Uterus (tissue), 2 donors: ENCODE measurements around the gene ST6GALNAC3.

ENCODE experiments used
- POLR2A ChIP-seq, 2 donors: fragments of 450-650 bp; IDR thresholded peaks; one replicate each; pipeline ENCODE4 v1.6.1; 2016; ENCODE audit warnings: antibody characterized with exemption in 2 of 2, mild to moderate bottlenecking in 1 of 2, moderate library complexity in 1 of 2
- TF ChIP-seq, protein P1 (sequence below), 4 experiments: fragments of 200-600 bp in 2 of 4; fragments of 450-650 bp in 2 of 4; sonication (generic) in 2 of 4; IDR thresholded peaks; one replicate each; pipeline ENCODE4 v1.5.1; 2016 to 2019; ENCODE audit warnings: antibody characterized with exemption in 4 of 4, mild to moderate bottlenecking in 2 of 4, moderate library complexity in 1 of 4

DNA sequence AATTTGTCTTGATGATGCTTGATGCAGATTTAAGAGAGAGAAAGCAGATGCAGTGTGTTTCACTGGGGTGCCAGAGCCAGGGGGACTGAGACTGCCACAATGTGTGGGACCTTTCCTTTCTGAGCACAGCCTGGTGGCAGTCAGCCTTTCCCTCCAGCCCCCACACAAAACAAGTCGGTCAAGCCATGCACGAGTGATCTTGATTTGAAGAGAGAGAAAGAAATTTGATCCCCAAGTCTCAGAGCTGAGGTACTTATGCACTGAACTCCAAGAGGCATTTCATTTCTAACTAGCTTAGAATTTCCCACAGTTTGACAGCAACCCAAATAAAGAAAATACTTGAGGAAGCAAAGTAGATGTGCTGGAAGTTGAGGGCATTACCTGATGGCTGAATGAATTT is 193.8 kb downstream of the ST6GALNAC3 start:
- TF ChIP-seq, protein P1, sequence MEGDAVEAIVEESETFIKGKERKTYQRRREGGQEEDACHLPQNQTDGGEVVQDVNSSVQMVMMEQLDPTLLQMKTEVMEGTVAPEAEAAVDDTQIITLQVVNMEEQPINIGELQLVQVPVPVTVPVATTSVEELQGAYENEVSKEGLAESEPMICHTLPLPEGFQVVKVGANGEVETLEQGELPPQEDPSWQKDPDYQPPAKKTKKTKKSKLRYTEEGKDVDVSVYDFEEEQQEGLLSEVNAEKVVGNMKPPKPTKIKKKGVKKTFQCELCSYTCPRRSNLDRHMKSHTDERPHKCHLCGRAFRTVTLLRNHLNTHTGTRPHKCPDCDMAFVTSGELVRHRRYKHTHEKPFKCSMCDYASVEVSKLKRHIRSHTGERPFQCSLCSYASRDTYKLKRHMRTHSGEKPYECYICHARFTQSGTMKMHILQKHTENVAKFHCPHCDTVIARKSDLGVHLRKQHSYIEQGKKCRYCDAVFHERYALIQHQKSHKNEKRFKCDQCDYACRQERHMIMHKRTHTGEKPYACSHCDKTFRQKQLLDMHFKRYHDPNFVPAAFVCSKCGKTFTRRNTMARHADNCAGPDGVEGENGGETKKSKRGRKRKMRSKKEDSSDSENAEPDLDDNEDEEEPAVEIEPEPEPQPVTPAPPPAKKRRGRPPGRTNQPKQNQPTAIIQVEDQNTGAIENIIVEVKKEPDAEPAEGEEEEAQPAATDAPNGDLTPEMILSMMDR (IDR thresholded peaks at IDR 0.05) = no peak
- no peak for TF ChIP-seq POLR2A (IDR thresholded peaks at IDR 0.05)
